Fibroblast of the aortic adventitia (primary cell): ENCODE results near the gene SH3BGRL3. TPM values are rescaled to one million over a fixed set of nuclear protein-coding genes. Genes with fewer than 3 reads are reported as not detected.
"Not testable (repeated sequence)": the region's sequence is repeated elsewhere in the genome, so short reads cannot be mapped to it uniquely, and the experiment has no call there.

ENCODE experiments used
- DNase-seq: peaks from one replicate; pipeline ENCODE4 v3.0.0-alpha.2; 2010; ENCODE audit warnings: low read depth
- H3K4me3 ChIP-seq: 2 replicates; pipeline ENCODE4 v1.5.1; 2011; ENCODE audit warnings: low read depth, mild to moderate bottlenecking, control low read depth, low read length, moderate library complexity
- CTCF ChIP-seq: IDR thresholded peaks from 2 replicates; pipeline ENCODE4 v1.5.1; 2011; ENCODE audit warnings: mild to moderate bottlenecking, low read length, control low read depth, inconsistent platforms; ENCODE audit not compliant: insufficient read depth
- total RNA-seq: library from RNA; depleted of rRNA; stranded (reverse); fragments of >200 nt; gene quantifications from 2 replicates; pipeline ENCODE4 v1.2.3, GENCODE V29; 2012; ENCODE audit warnings: low replicate concordance

Gene SH3BGRL3
- total RNA-seq, 1 donor, result 114 TPM

- TF ChIP-seq CTCF, result peak; percentile 90
- no peak overlapping the region for H3K4me3 ChIP-seq
- DNase-seq, result peak; percentile 88
Measured at GRCh38 chr1:26321315-26322041, 41.6 kb downstream of the SH3BGRL3 start.

- no peak for DNase-seq
- H3K4me3 ChIP-seq, result no peak overlapping the region
- no peak for TF ChIP-seq CTCF
Measured at GRCh38 chr1:26322042-26322331, 42.1 kb downstream of the SH3BGRL3 start.

GRCh38 chr1:26323382-26323781 is 43.5 kb downstream of the SH3BGRL3 start:
- no peak overlapping the region for H3K4me3 ChIP-seq
- no peak for DNase-seq
- no peak for TF ChIP-seq CTCF

GRCh38 chr1:26324550-26324949 is 44.7 kb downstream of the SH3BGRL3 start:
- no peak for TF ChIP-seq CTCF
- no peak overlapping the region for H3K4me3 ChIP-seq
- no peak for DNase-seq

- TF ChIP-seq CTCF, result no peak
- no peak for DNase-seq
- no peak overlapping the region for H3K4me3 ChIP-seq
Measured at GRCh38 chr1:26327956-26328362, 48.1 kb downstream of the SH3BGRL3 start.

- H3K4me3 ChIP-seq, result no peak overlapping the region
- TF ChIP-seq CTCF, result no peak
- DNase-seq, result no peak
Measured at GRCh38 chr1:26328597-26328996, 48.7 kb downstream of the SH3BGRL3 start.

- DNase-seq, H3K4me3 ChIP-seq: not testable (repeated sequence)
Measured at GRCh38 chr1:26329380-26329779, 49.5 kb downstream of the SH3BGRL3 start.
